Psoas muscle (tissue), 8 donors: ENCODE measurements around the gene WDR48. TPM values are rescaled to one million over a fixed set of nuclear protein-coding genes. Genes with fewer than 3 reads are reported as not detected.

Experiments
- ATAC-seq, 4 donors: fragments of 200-7000 bp; cut with Tn5 transposase; one replicate each; pipeline ENCODE4 v1.9.1; 2020; ENCODE audit warnings: moderate library complexity in 3 of 4, mild to moderate bottlenecking in 2 of 4
- DNase-seq, 2 donors: peaks; one replicate each; pipeline ENCODE4 v3.0.0-alpha.2; 2020
- H3K27ac ChIP-seq: fragments of 200-600 bp; one replicate; pipeline ENCODE4 v1.8.0; 2022
- H3K27me3 ChIP-seq, 3 donors: fragments of 200-600 bp in 1 of 3; one replicate each; pipeline versions ENCODE4 v1.6.1 to v1.8.0; 2013 to 2022; ENCODE audit warnings: low read length in 2 of 3, mild to moderate bottlenecking in 2 of 3, moderate library complexity in 1 of 3; ENCODE audit not compliant: insufficient read depth in 3 of 3
- H3K36me3 ChIP-seq, 2 donors: fragments of 200-600 bp in 1 of 2; one replicate each; pipeline versions ENCODE4 v1.6.1 to v1.8.0; 2013 to 2022; ENCODE audit warnings: low read depth in 1 of 2, mild to moderate bottlenecking in 1 of 2, moderate library complexity in 1 of 2; ENCODE audit not compliant: insufficient read depth in 1 of 2
- H3K4me1 ChIP-seq: fragments of 200-600 bp; one replicate; pipeline ENCODE4 v1.8.0; 2022
- H3K4me3 ChIP-seq: fragments of 200-600 bp; one replicate; pipeline ENCODE4 v1.8.0; 2022; ENCODE audit warnings: mild to moderate bottlenecking
- H3K9me3 ChIP-seq: fragments of 200-600 bp; one replicate; pipeline ENCODE4 v1.8.0; 2022
- WGBS, 3 donors: extraction: QIAGEN DNeasy Blood & Tissue Kit; methylation state at CpG; one replicate each; pipeline versions ENCODE4 v1.1.6 to v1.1.7; 2013; 5-methylcytosine and 5-hydroxymethylcytosine counted together
- intact Hi-C, 2 donors: fragments of 100-400 bp; cut with DNase I; formaldehyde crosslinking; loops; one replicate each; pipeline versions ENCODE4 v1.11.0 to v1.14.2; 2022
- polyA plus RNA-seq, 3 donors: library from polyadenylated mRNA; stranded (reverse); fragments of 200-250 nt; gene quantifications; one replicate each; pipeline ENCODE4 v1.2.3, GENCODE V29; 2013
- total RNA-seq, 4 donors: library from RNA; stranded (reverse); fragmentation: NEBNext Ultra II Directional in 2 of 4; extraction: Animal tissue kit (Norgen Biotek cat#: 25700) in 2 of 4; gene quantifications; one replicate each; pipeline versions ENCODE4 v1.2.1 to v1.2.4, GENCODE V29; 2021 to 2023
- TF ChIP-seq, protein P1 (sequence below): fragments of 200-600 bp; IDR thresholded peaks from one replicate; pipeline ENCODE4 v1.8.0; 2022; ENCODE audit warnings: antibody characterized with exemption
- donor health status: healthy with polysubstance abuse.
- donor health status: DM: no; HTN: no; CAD: no; lungs with moderate emphysema.
- donor health status: Bipolar disorder and iron deficiency.
- donor health status: healthy.
- donor health status: DM: yes; HTN: yes; CAD: no.
- donor health status: DM: no; HTN: no; CAD: no.
- donor health status: DM: no; HTN: no; CAD: no.
- donor health status: DM: yes; HTN: yes; CAD: no.

Gene WDR48
- total and polyA plus RNA-seq, 7 donors = 8.7 to 27.6 (median 16.0) TPM

DNA sequence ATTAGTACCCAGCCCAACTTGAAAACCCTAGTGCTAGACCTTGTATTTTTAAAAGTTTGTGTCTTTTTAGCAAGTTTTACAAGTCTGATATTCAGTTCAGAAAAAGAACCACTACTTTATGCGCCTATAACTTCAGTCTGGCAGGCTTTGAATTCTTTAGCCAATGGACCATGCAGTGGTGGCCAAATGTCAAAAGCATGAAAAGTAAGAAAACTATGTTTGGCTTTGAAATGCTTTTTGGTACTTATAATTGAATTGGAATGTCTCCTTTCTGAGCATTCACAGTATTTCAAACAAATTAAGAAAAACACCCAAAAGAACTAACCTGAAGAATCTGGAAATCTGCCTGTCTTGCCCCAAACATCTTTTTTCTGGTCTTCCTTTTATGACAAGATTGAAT lies 12.8 kb downstream of the WDR48 start:
- intact Hi-C loops = no loop called here
- Histone ChIP-seq H3K36me3 (peaks cover 0 to 41% of the 10 kb centered on the region in 2 donors), H3K4me3 (no peak overlapping the region), H3K9me3 (no peaks in the 10 kb centered on the region), H3K27ac (no peak overlapping the region), H3K4me1 (no peaks in the 10 kb centered on the region), H3K27me3 (no peaks in the 10 kb centered on the region)
- TF ChIP-seq, protein P1, sequence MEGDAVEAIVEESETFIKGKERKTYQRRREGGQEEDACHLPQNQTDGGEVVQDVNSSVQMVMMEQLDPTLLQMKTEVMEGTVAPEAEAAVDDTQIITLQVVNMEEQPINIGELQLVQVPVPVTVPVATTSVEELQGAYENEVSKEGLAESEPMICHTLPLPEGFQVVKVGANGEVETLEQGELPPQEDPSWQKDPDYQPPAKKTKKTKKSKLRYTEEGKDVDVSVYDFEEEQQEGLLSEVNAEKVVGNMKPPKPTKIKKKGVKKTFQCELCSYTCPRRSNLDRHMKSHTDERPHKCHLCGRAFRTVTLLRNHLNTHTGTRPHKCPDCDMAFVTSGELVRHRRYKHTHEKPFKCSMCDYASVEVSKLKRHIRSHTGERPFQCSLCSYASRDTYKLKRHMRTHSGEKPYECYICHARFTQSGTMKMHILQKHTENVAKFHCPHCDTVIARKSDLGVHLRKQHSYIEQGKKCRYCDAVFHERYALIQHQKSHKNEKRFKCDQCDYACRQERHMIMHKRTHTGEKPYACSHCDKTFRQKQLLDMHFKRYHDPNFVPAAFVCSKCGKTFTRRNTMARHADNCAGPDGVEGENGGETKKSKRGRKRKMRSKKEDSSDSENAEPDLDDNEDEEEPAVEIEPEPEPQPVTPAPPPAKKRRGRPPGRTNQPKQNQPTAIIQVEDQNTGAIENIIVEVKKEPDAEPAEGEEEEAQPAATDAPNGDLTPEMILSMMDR = no peak
- no peak for ATAC-seq
- 81 to 92% (median 89%) methylated on average over 1 of the region's 1 CpG for WGBS, 3 donors
- no peak for DNase-seq

DNA sequence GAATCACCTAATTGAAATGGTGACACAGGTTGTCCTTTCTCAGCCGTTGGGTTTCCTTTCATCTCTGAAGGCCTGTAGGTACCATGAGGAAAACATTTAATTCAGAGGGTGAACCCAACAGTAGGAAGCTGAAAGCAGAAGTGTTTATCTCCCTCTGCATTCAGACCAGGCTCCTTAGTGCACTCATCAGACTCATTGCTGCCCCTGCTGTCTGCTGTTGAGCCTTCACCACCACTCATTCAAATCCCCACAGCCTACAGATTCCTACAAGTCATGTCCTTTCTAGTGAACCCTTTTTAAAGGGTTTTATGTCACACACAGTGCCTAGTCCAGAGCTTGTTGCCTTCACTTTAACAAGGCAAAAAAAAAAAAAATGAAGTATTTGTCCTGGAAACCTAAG lies 13.4 kb downstream of the WDR48 start:
- 26 to 43% (median 43%) methylated on average over 1 of the region's 1 CpG for WGBS, 3 donors
- DNase-seq = no peak
- Histone ChIP-seq H3K9me3 (no peaks in the 10 kb centered on the region), H3K4me1 (no peaks in the 10 kb centered on the region), H3K27me3 (no peaks in the 10 kb centered on the region), H3K27ac (no peak overlapping the region), H3K36me3 (peaks cover 0 to 47% of the 10 kb centered on the region in 2 donors), H3K4me3 (no peak overlapping the region)
- TF ChIP-seq, protein P1 = no peak
- intact Hi-C loops = no loop called here
- no peak for ATAC-seq

DNA sequence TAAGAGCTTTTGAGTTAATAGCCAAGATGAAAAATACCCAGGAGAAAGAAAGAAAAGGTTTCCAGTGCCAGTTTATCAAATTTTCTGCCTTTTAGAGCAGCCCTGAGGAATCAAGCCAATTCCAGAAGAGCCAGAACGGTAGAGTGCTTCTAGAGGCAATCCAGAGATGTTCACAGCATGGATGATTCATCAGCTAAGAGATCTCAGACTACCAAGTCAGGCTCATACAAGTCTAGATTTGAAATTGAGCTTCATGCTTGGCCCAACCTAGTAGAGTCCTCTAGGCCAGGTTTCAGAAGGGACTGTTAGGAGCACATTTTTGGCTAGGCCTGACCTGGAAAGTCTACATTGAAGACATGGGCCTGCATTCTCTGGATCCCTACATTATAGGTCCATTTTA lies 15.5 kb downstream of the WDR48 start:
- H3K9me3 ChIP-seq = no peaks in the 10 kb centered on the region
- no peak overlapping the region for H3K4me3 ChIP-seq
- TF ChIP-seq, protein P1 = no peak
- no peaks in the 10 kb centered on the region for H3K27me3 ChIP-seq
- ATAC-seq = no peak
- DNase-seq = no peak
- intact Hi-C loops = no loop called here
- H3K4me1 ChIP-seq = no peaks in the 10 kb centered on the region
- WGBS, 3 donors = 25 to 48% (median 33%) methylated on average over 1 of the region's 1 CpG
- peaks cover 0 to 67% of the 10 kb centered on the region in 2 donors for H3K36me3 ChIP-seq
- no peak overlapping the region for H3K27ac ChIP-seq

DNA sequence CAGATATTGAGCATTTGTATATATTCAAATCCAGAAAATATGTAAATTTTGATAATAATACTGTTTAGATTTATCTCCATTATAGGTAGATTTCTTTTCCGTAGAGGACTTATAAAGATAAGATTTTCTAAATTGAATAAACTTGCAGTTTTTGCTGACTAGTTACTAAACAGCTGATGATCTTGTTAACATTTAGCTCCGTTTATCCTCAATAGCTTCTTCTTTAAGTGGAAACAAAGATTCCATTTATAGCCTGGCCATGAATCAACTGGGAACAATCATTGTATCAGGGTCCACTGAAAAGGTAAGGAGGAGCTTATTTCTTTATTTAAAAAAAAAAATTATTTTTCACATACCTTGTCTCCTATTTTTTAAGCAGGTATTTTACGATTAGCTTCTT lies 16.7 kb downstream of the WDR48 start:
- Histone ChIP-seq H3K27ac (no peak overlapping the region), H3K4me3 (no peak overlapping the region), H3K4me1 (no peaks in the 10 kb centered on the region), H3K9me3 (no peaks in the 10 kb centered on the region), H3K36me3 (peaks cover 0 to 80% of the 10 kb centered on the region in 2 donors), H3K27me3 (no peaks in the 10 kb centered on the region)
- TF ChIP-seq, protein P1 = no peak
- 85 to 90% (median 89%) methylated on average over 3 of the region's 3 CpGs for WGBS, 3 donors
- intact Hi-C loops = no loop called here
- DNase-seq (no peak), ATAC-seq (no peak)

DNA sequence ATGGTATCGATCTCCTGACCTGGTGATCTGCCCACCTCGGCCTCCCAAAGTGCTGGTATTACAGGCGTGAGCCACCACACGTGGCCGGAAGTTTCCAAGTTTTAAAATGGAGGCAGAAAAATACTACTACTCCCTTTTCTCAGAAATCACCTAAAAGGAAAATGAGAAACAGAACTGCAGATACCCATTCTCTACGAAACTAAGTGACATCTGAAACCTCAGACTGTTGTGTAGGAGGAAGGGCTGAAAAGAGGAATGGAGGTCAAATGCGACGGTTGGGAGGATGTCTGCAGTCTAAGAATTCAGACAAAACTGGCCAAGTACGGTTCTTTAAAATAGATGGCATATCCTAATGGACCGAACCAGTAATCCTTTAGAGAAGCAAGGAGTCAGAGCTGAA lies 24.1 kb downstream of the WDR48 start:
- intact Hi-C loops = no loop called here
- Histone ChIP-seq H3K36me3 (peaks cover 10 to 96% of the 10 kb centered on the region in 2 donors), H3K9me3 (no peaks in the 10 kb centered on the region), H3K4me1 (no peaks in the 10 kb centered on the region), H3K27me3 (no peaks in the 10 kb centered on the region), H3K4me3 (no peak overlapping the region), H3K27ac (no peak overlapping the region)
- 93 to 97% (median 95%) methylated on average over 10 of the region's 10 CpGs for WGBS, 3 donors
- TF ChIP-seq, protein P1 = no peak
- no peak for ATAC-seq
- DNase-seq = no peak
